ENCODE data around the gene SSBP2. TPM values are rescaled to one million over a fixed set of nuclear protein-coding genes. Genes with fewer than 3 reads are reported as not detected.

Gene SSBP2
- total and polyA plus RNA-seq, 2 donors (not counting 3 experiments of a cell fraction or from before 2014, with no cell fraction given), result 9.6 to 11.5 TPM

- no TSS peak for BruUV-seq (replicated peaks)
- no peak overlapping the region for H3K4me3 ChIP-seq (replicated peaks in 1 of 3; ENCODE audit: insufficient read depth in 1 of 3, low read depth in 1 of 3, low read length in 3 of 3)
- FAIRE-seq (no peak), DNase-seq (ENCODE audit: low read depth, low spot score) (no peak)
- dilution Hi-C loops (cut with MboI; ENCODE audit: extremely low pct_ligation_motif_present, low sequenced_read_pairs), result no loop called here
- no peaks in the 10 kb centered on the region for H4K20me1 ChIP-seq (replicated peaks; ENCODE audit: control insufficient read depth, extremely low read depth, insufficient read depth, low read length)
- TF ChIP-seq FOS (IDR thresholded peaks at IDR 0.05; ENCODE audit: borderline replicate concordance, insufficient read depth, low read length), result no peak
- no peak for TF ChIP-seq MYC (IDR thresholded peaks at IDR 0.05; ENCODE audit: low read depth, low read length)
- no peak for TF ChIP-seq MAX (IDR thresholded peaks at IDR 0.05; ENCODE audit: insufficient read depth, insufficient read length)
- no peaks in the 10 kb centered on the region for H3K79me2 ChIP-seq (ENCODE audit: control insufficient read depth, insufficient read depth, low read length)
- no peaks in the 10 kb centered on the region for H3K4me1 ChIP-seq (ENCODE audit: control insufficient read depth, extremely low read depth, insufficient read depth, low read length)
- no peak overlapping the region for H3K27ac ChIP-seq (ENCODE audit: insufficient read depth, low read depth, low read length)
- no peaks in the 10 kb centered on the region for H3K9me1 ChIP-seq (replicated peaks; ENCODE audit: control insufficient read depth, extremely low read depth, insufficient read depth, low read length)
- H3K27me3 ChIP-seq (ENCODE audit: control insufficient read depth in 2 of 2, insufficient read depth in 2 of 2, low read length in 2 of 2), result no peaks in the 10 kb centered on the region
- CTCF ChIA-PET, result interaction anchor here (0.8 to 1.1 kb wide), 3 partner anchors 15 to 26 kb away, joined by 3 to 5 read pairs (median 3); no protein-coding TSS in a partner anchor
- H3K4me2 ChIP-seq (ENCODE audit: insufficient read depth, low read length), result no peak overlapping the region
- no peaks in the 10 kb centered on the region for H3K36me3 ChIP-seq (ENCODE audit: control insufficient read depth in 2 of 2, extremely low read depth in 1 of 2, insufficient read depth in 2 of 2, low read length in 2 of 2)
- POLR2A ChIA-PET, result interaction anchor here (0.6 kb wide), 1 partner anchor 46 kb away, joined by 6 read pairs; no protein-coding TSS in a partner anchor
- intact Hi-C loops (cut with micrococcal nuclease), result no loop called here
- no peak overlapping the region for H2AFZ ChIP-seq (ENCODE audit: low read depth, low read length)
- H3K9ac ChIP-seq (replicated peaks; ENCODE audit: extremely low read depth, insufficient read depth, low read length), result no peak overlapping the region
- no peaks in the 10 kb centered on the region for H3K9me3 ChIP-seq (replicated peaks; ENCODE audit: control insufficient read depth, insufficient read depth, low read length)
These were observed 212.9 kb downstream of the SSBP2 start for GRCh38 chr5:81537905-81538547.

GRCh38 chr5:81534441-81534840 is 216.5 kb downstream of the SSBP2 start:
- CTCF ChIA-PET, result no interaction called here
- Histone ChIP-seq H2AFZ (ENCODE audit: low read depth, low read length) (no peak overlapping the region), H4K20me1 (replicated peaks; ENCODE audit: control insufficient read depth, extremely low read depth, insufficient read depth, low read length) (no peaks in the 10 kb centered on the region), H3K9ac (replicated peaks; ENCODE audit: extremely low read depth, insufficient read depth, low read length) (no peak overlapping the region), H3K36me3 (ENCODE audit: control insufficient read depth in 2 of 2, extremely low read depth in 1 of 2, insufficient read depth in 2 of 2, low read length in 2 of 2) (no peaks in the 10 kb centered on the region), H3K27ac (ENCODE audit: insufficient read depth, low read depth, low read length) (no peak overlapping the region), H3K27me3 (ENCODE audit: control insufficient read depth in 2 of 2, insufficient read depth in 2 of 2, low read length in 2 of 2) (no peaks in the 10 kb centered on the region), H3K9me3 (replicated peaks; ENCODE audit: control insufficient read depth, insufficient read depth, low read length) (no peaks in the 10 kb centered on the region), H3K4me1 (ENCODE audit: control insufficient read depth, extremely low read depth, insufficient read depth, low read length) (no peaks in the 10 kb centered on the region), H3K4me2 (ENCODE audit: insufficient read depth, low read length) (no peak overlapping the region), H3K9me1 (replicated peaks; ENCODE audit: control insufficient read depth, extremely low read depth, insufficient read depth, low read length) (no peaks in the 10 kb centered on the region), H3K79me2 (ENCODE audit: control insufficient read depth, insufficient read depth, low read length) (no peaks in the 10 kb centered on the region), H3K4me3 (replicated peaks in 1 of 3; ENCODE audit: insufficient read depth in 1 of 3, low read depth in 1 of 3, low read length in 3 of 3) (no peak overlapping the region)
- POLR2A ChIA-PET, result no interaction called here
- dilution Hi-C loops (cut with MboI; ENCODE audit: extremely low pct_ligation_motif_present, low sequenced_read_pairs) (no loop called here), intact Hi-C loops (cut with micrococcal nuclease) (no loop called here)
- FAIRE-seq (no peak), DNase-seq (ENCODE audit: low read depth, low spot score) (no peak)
- TF ChIP-seq EZH2 (IDR thresholded peaks at IDR 0.05; ENCODE audit: borderline replicate concordance, low read depth, low read length, severe bottlenecking), result no peak
- no peak for TF ChIP-seq CTCF (IDR thresholded peaks at IDR 0.05; ENCODE audit: extremely low read depth in 1 of 2, insufficient read depth in 1 of 2, low read depth in 1 of 2, low read length in 2 of 2)
- TF ChIP-seq MYC (IDR thresholded peaks at IDR 0.05; ENCODE audit: low read depth, low read length), result no peak
- TF ChIP-seq JUN (IDR thresholded peaks at IDR 0.05; ENCODE audit: borderline replicate concordance, insufficient read depth, insufficient read length, low read depth), result no peak
- no peak for TF ChIP-seq FOS (IDR thresholded peaks at IDR 0.05; ENCODE audit: borderline replicate concordance, insufficient read depth, low read length)
- TF ChIP-seq MAX (IDR thresholded peaks at IDR 0.05; ENCODE audit: insufficient read depth, insufficient read length), result no peak
- TF ChIP-seq POLR2A (IDR thresholded peaks at IDR 0.05; ENCODE audit: low read depth, low read length), result no peak
- no peak for TF ChIP-seq POLR2AphosphoS5 (IDR thresholded peaks at IDR 0.05; ENCODE audit: insufficient read depth, low read depth, low read length)
- no peak for TF ChIP-seq GATA2 (IDR thresholded peaks at IDR 0.05; ENCODE audit: insufficient read depth, insufficient read length, low read depth, low read length)
- BruUV-seq (replicated peaks), result no TSS peak
